ENCODE data around the gene DNAJC6. TPM values are rescaled to one million over a fixed set of nuclear protein-coding genes. Genes with fewer than 3 reads are reported as not detected.

DNAJC6 gene
- total RNA-seq, 1 donor from 2014 or later: 3.2 TPM

- no peak for DNase-seq (ENCODE audit: extremely low read depth, low read depth, low spot score)
Measured at GRCh38 chr1:65459397-65459768, 150.0 kb downstream of the DNAJC6 start.

Other genes starting within 250 kb of the DNAJC6 start
- 21.5 and 24.7 TPM in 2 replicates for gene AK4, start 161.3 kb upstream of the DNAJC6 start, total RNA-seq
- gene LEPR, start 111.1 kb downstream of the DNAJC6 start, total RNA-seq: 11.2 and 17.0 TPM in 2 replicates
- 54.2 and 54.8 TPM in 2 replicates for gene LEPROT, start 111.1 kb downstream of the DNAJC6 start, total RNA-seq